Mesodermal cell (in vitro differentiated cells): ENCODE results near the gene EIF2D.

Experiments
- H3K27ac ChIP-seq: 2 replicates; pipeline ENCODE4 v1.7.0; 2013; ENCODE audit warnings: mild to moderate bottlenecking, low read depth, low read length, moderate library complexity; ENCODE audit not compliant: severe bottlenecking
- H3K36me3 ChIP-seq: 2 replicates; pipeline ENCODE4 v1.7.1; 2013; ENCODE audit warnings: mild to moderate bottlenecking, low read length, moderate library complexity; ENCODE audit not compliant: control insufficient read depth, insufficient read depth
- H3K4me1 ChIP-seq: one replicate; pipeline ENCODE4 v1.7.1; 2013; ENCODE audit warnings: mild to moderate bottlenecking, low read length; ENCODE audit not compliant: insufficient read depth, control insufficient read depth, poor library complexity, severe bottlenecking
- H3K4me3 ChIP-seq: 2 replicates; pipeline ENCODE4 v1.7.0; 2013; ENCODE audit warnings: low read length, control low read depth, mild to moderate bottlenecking; ENCODE audit not compliant: insufficient read depth, poor library complexity, severe bottlenecking; ENCODE audit errors: extremely low read depth
- H3K9me3 ChIP-seq: 2 replicates; pipeline ENCODE4 v1.7.1; 2013; ENCODE audit warnings: mild to moderate bottlenecking, low read length, moderate library complexity; ENCODE audit not compliant: control insufficient read depth
- WGBS, 2 experiments: methylation state at CpG; one replicate each; pipeline ENCODE4 v1.1.5; 2013; ENCODE audit warnings: missing lambda C conversion rate in 2 of 2; ENCODE audit not compliant: insufficient coverage in 2 of 2; 5-methylcytosine and 5-hydroxymethylcytosine counted together

The EIF2D gene

GRCh38 chr1:206544562-206545257 lies 67.6 kb downstream of the EIF2D start:
- H3K4me3 ChIP-seq = no peak overlapping the region
- 18 to 28% methylated on average over 4 of the region's 9 CpGs for WGBS, 2 experiments
- H3K27ac ChIP-seq = no peak overlapping the region
- H3K4me1 ChIP-seq = no peaks in the 10 kb centered on the region
- no peaks in the 10 kb centered on the region for H3K9me3 ChIP-seq
- no peaks in the 10 kb centered on the region for H3K36me3 ChIP-seq
